Ammon's horn (tissue), 1 donor: ENCODE data around the gene SLIT3.

Experiments used
- DNase-seq: peaks from one replicate; pipeline ENCODE4 v3.0.0-alpha.2; 2016; ENCODE audit warnings: low spot score

SLIT3 gene

DNA sequence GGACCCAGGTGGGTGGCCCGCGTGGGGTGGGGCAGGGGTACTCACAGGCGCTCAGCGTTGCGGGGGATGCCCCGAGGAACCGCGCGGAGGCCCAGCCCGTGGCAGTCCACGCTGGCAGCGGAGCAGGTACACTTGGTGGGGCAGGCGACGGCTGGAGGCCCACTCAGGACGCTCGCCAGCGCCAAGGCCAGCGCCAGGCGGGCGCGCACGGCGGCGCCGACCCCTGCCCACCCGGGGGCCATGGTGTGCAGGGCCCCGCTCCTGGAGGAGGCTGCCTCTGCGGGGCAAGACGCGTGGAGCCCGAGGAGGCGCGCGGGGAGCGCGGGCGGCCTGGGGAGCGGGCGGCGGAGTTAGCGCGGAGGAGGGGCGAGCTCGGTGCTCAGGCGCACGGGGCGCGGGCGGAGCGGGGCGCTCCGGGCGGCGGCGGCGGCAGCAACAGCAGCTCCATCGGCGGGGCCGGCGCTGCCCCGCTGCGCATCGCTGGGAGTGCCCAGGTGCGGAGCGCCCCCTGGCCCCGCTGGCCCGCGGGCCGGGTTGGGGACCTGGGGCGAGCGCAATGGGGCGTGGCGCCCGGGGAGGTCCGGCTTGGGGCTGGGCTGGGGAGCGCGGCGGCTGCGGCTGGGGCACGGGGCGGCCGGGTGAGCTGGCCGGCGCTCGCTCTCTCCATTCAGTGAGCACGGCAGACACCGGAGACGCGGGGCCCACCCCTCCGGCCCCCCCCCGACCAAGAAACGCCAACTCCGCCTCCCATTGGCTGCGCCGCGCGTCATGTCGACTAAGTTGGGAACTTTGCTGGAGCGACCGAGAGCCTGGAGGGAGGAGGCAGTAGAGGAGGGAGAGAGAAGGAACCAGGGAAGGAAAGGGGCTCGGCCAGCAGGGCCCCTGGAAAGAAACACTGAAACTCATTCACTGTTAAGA is at the start of gene SLIT3:
Gene SLIT3 (minus strand): TSS at position 672 of the 918 bp plus-strand sequence. CDS start 430 bp downstream, at position 242.
- peak; percentile 64 for DNase-seq

DNA sequence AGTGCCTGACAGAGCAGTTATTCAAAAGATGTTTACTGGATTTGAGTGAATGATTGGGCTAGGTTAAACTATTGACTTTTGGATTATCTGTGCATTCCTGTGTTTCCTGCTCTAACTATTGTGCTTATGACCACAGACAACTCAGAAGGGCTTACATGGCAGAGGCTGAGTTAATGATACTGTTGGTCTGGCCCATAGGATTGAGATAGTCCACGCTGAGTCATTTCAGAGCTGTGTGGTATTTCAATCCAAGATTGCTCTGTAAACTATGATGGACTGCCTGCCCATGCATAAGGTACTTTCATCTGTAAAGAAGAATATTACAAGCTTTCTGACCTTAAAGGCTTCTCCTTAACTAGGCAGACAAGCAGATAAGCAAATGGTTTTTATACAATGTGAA is 49.1 kb upstream of the SLIT3 start:
- no peak for DNase-seq

DNA sequence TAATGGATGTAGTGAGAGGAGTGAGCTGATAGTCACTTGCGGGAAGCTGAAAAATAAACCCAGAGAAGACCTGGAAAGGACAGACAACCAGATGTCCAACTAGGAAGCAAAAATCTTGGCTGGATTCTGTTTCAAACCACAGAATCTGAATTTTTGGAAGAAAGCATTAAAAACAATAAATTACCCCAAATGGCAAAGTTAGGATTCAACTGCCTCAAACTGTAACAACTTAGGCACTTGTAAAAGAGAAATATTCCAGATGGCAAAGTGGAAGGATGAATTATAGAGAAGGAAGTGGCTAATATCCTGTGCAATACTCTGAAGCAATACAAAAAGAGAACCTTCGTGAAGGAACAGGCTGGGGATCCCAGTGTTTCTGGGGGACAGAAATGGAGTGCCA is 46.8 kb upstream of the SLIT3 start:
- no peak for DNase-seq

DNA sequence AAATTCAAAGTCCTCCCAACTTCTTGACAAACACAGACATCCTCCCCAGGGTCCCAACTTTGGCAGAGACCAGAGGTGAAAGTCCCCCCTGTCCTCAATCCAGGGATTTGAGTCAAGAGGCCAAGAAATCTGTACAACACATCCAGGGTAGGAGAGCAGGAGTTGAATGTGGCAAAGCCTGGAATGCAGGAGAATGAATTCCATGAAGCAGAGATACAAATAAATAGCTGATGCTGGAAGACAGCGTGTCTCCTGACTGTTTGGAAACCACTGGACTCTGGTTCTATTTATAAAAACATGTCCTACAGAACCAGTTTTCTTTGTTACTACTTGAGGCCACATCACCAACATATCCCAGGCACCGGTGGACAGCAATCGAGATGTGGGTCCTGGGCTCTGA is 43.7 kb upstream of the SLIT3 start:
- no peak for DNase-seq

DNA sequence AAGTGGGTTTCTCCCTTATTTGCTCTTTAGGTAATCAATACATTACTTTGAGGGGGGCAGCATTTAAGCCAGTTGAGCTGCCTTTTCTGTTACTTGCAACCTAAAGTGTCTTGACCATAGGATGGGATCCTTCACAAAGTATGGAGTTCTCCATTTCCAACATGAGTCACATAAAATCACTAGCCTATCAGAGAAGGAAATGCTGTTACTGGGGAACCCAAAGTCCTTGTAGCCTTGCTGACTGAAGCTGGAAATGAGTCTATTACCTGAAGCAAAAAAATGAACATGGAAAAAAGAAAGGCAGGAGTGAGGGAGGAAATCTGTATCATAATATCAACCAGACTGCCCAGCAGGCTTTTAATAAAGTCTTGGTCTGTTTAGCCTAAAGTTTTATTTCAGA is 42.8 kb upstream of the SLIT3 start:
- DNase-seq: no peak

DNA sequence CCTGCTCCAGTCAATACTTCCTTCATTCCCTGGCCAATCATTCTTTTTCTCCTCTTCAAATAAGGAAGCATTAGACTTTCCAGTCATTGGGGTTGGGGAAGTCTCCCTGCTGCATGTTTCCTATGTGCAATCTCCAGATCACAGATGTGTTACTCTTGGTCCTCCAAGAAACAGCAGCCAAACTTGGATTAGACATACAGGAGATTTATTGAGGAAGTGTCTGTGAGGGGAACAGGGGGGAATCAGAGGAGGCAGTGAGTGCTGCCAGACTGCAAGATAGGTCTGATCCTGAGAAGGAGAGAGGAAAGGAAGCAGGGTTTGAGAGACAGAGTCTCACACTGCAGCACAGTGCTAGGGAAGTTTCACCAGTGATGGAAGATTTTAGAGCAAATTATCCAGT is 40.6 kb upstream of the SLIT3 start:
- DNase-seq: no peak

DNA sequence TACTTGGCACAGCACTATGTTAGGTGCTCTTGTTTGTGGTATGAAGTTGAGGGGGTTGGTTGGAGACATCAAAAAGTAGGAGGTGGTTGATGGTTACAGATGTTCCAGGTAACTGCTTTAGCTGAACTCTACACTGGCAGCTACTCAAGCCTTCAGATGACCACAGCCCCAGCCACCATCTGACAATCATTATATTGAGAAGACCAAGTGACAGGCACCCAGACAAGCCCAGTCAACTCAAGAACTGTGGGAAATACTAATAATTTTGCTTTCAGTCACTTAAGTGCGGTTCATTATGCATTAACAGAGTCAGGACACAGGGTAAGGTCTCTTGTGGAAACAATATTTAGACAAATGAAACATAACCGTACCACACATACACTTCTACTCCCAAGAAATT is 38.9 kb upstream of the SLIT3 start:
- no peak for DNase-seq

DNA sequence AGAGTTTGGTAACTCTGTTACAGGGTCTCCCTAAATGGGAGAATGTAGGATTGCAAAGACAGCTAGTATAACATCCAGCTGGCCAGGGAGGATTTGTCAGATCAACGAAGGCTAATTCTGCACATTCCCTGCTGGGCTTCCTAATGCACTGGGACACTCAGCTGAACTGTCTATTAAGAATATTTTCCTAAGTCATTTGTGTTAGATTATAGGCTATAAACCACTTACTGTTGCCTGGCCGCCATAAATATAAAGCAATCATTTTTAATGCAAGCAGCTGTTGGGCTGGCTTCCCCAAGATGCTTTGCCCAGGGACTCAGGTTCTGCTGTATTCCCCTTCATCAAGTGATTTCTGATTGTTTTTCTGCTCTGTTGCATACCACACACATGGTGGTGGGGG is 35.3 kb upstream of the SLIT3 start:
- no peak for DNase-seq

DNA sequence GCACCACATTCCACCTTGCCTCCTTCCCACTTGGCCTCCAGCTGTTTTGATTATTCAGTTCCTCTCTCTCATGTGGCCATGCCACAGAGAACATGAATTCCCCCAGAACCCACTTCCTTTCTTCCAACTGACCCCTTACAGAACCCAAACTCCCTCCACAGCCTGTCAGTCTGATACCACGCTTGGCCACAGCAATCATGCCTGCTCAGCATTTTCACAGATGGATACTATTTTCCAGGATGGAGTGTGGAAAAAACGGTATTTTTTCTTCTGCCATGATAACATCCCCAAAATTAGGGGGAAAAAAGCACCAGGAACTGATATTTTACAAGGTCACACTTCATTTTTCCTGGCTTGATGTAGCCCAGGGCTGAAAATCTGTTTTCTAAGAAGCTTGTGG is 34.9 kb upstream of the SLIT3 start:
- DNase-seq: no peak

DNA sequence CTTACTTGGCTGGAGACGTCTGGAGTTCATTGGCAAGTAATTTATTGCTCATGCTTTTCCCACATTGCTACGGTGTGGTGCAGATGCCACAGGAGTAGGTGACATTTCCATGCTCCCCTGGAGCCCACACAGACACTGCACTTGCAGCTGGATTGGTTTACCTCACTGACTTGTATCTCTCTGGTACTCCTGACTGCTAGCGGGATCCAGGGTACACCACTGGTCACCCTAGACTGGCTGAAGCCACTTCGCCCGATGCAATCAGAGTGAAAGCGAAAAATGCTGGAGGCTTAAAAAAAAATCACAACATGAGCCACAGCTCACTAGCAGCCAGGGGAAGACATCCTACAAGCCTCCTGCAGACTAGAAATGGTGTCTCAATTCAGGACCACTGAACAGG is 32.6 kb upstream of the SLIT3 start:
- no peak for DNase-seq

DNA sequence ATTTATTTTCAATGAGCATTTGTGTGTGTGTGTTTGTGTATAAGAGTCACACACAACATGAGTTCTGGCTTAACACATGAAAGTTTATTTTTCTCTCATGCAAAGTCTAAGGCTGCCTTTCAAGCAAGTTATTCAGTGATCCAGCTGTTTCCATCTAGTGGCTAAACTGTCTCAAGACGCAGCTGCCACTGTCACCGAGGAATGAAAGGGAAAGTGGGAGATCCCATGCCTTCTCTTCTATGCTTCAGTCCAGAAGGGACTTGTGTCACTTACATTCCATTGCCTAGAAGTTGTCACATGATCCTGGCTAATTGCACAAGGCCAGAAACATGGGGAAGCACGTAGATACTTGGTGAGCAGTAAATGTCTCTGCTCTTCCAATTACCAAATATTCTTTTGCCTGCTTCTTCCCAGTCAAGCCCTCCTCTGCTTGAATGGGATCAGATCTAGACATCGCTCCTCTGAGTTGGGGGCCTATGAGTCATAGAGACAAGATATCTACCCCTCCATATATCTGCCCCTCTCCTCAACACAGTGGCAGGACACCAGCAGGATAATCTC is 30.4 kb upstream of the SLIT3 start:
- DNase-seq: no peak

DNA sequence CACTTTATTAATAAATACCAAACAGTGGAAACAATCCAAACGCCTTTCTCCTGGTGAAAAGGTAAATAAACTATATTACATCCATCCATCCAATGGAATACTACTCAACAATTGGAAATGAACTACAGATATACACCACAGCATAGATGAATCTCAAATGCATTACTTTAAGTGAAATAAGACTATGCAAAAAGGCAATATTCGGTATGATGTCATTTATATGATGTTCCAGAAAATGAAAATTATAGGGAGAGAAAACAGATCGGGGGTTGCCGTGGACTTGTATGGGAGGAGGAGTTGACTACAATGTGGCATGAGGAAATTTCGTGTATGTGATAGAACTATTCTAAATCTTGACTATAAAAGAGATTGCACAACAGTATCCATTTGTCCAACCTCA is 27.5 kb upstream of the SLIT3 start:
- DNase-seq: no peak

DNA sequence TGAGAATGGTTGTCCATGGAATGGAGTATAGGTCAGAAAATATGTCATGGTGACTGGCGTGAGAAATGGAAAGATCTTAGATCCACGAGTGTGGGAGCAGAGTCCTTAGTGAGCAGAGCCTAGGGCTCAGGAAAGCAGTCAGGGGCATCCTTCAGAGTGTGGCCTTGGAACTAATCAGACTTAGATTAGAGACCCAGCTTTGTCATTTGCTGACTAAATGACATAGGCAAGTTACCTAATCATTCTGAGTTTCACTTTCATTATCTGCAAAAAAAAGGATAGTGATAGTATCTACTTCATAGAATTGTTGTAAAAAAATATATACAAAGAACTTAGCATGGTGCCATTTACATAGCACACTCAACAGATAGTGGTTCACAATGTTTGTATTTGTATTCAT is 24.3 kb upstream of the SLIT3 start:
- DNase-seq: no peak

DNA sequence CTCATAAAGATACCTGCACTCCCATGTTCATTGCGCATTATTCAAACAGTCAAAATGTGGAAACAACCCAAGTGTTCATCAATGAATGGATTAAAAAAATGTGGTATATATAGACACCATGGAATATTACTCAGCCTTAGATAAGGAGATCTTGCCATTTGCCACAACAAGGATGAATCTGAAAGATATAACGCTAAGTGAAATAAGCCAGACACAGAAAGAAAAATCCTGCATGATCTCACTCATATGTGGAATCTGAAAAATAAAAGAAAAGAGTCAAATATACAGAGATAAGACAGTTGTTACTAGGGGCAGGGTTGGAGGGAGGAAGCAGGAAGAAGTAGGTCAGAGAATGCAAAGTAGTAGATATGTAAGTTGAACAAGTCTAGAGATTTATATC is 17.6 kb upstream of the SLIT3 start:
- no peak for DNase-seq

DNA sequence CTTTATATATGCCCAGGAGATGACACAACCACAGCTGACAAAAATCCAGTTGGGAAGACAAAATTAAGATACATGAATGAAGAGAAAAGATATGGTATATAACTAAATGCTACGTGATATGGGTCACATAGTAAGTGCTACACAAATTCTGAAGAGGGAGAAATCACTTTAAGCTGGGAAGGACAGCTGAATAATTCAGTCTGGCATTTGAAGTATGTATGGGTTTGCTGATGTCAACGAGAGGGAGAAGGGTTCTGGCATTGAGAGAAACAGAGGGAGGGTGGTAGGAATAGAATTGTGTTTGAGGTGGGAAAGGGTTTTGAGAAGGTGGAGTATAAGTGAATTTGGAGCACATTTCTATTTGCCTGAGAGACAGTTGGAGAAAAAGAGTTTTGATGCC is 6.7 kb upstream of the SLIT3 start:
- DNase-seq: no peak

DNA sequence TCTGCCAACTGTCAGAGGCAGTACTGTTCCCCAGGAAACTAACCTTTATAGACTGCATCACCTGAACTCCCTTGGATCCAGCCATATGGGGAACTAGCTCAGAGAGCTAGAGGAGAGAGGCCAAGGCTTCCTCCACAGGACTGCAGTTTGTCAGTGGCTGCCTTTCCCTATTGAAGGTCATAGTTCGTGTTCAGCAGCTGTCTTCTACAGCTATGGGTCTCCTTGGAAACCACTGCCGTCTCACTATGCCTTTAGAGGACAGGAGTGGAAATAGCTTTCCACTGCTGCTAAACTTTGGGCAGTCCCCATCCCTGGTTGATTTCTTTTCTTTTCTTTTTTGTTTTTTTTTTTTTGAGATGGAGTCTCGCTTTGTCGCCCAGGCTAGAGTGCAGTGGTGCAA is 4.4 kb upstream of the SLIT3 start:
- DNase-seq: no peak

DNA sequence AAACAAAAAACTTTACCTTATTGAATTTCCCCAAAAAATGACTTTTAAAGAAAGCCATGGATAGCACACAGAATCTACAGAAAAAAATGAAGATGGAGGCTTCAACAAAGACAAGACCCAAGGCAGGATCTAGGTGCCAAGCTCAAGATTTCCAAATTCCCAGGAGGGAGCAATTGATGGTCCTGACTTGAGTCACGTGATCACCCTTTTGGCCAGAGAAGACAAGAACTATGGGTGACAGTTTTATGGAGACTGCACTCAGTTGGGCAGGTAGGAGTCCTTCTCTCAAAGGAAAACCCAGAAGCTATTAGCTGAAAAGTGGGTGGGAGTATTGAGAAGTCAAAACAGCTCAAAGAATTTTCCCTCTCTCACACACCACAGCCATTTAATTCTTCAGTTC is 3.2 kb upstream of the SLIT3 start:
- DNase-seq: no peak

DNA sequence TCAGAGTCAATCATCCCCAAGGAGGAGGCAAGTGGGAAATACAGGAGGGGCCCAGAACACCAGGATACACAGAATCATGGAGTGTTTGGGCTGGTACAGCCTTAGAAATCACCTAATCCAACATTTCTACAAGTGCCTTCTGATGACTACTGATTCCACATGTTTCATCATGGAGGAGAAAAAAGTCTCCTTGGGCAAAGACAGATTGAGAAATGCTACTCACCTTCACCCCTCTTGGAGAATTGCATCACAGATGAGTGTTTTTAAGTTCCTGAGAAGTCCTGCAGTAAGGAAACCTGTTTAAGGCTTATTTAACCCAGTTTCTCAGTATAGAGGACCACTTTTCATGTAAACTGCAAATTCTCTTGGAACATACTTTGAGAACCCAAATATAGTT is 2.2 kb upstream of the SLIT3 start:
- no peak for DNase-seq

DNA sequence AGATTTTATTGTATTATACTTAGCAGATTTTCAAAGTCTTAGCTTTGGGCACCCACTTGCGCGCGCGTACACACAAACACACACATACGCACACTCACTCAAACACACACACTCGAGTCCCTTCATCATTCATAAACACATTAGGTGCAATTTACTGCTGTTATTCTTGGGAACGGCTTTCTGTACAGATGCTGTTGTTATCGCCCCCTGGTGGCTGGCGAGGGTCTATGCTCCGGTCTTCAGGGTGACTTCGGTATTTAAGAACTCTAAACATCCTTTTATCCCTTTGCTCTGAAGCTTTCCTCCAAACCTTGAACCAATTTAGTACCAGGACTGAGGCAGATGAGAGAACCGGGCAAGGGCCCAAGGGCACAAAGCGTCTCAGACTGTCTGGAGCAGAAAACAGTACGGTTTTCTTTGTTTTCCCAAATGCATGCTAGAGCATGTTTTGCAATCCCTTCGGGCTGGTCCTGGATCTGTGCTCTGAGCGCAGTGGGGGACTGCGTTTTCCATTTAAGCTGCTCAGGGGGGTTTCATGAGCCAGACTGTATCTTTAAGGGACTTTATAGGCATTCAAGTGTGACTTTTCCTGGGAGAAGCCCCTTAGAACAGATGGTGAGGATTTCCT is 1.7 kb upstream of the SLIT3 start:
- peak; percentile 89 for DNase-seq

DNA sequence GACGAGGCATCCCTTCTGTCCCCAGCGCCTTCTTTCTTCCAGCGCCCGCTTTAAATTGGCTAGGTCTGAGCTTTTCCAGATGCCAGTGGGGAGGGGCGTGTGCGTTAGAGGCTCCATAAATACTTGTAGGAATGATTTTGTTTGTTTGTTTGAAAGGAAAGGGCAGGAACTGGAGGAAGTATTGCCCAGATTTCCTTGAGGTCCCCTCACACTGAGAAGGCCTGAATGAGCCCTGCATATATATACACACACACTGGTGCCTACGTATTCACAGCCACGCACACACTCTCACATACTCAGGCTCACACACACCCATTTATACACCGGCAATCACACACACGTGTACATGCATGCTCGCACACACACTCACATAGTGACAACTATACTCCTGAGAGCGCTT is 1.0 kb upstream of the SLIT3 start:
- no peak for DNase-seq

DNA sequence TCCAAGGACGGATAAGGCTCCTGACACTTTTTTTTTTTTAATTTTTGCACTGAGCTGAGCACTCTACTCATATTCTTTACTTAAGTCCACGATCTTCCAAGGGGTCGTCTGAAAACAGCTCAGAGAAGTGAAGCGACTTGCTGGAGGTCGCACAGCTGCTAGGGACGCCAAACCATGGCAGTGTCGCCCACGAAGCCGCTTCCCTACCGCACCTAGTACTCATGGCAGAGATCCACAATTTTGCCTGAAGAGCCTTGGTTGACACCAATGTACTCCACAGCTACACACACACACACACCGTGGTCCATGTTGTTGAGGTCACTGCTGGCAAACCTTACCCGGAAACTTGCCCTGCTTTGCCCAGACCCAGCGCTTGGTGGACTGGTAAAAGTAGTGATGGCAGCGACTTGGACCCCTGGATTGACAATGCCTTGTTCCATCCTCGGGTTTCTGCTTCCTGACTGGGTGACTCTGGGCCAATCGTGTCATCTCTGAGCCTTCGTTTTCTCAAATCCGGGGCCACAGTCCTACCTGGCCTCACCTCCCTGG is 521 bp upstream of the SLIT3 start:
- DNase-seq: no peak

DNA sequence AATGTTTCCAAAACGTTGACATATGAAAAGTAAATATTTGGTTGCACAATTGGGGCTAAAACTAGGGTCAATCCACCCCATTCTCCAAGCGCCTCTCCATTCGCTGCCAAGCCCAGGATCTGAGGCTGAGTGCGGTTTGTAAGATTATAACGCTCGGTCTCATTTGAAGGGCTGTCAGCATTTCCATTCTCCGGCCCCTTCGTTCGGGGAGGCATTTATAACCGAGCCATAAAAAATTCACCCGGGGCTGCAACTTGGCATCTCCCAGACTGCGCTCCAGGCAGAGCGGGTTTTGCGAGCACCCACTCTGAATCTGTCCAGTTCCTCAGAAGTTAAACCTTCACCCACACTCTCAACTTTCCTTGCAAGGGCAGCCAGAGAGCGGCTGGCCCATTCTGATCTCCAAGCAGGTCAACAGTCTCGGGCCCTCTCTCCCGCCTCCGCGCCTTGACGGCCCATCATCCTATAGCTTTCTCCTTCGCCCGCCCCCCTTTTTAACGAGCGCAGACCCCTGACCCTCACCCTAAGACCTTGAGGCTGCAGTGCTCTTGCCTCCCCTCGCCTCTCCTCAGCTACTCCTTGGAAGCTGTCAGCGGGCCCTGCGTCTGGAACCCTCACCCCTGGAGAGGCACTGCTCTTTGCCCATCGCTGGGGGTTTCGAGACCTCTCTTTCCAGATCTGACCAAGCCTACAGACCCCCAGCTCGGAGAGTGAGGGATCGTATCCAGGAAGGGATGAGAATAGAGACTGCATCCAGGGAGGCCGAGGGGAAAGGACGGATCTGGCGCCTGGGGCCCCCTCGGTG is 1.1 kb downstream of the SLIT3 start:
- no peak for DNase-seq
